HepG2 (cell line): ENCODE results near the gene FAAP20. TPM values are rescaled to one million over a fixed set of nuclear protein-coding genes. Genes with fewer than 3 reads are reported as not detected.
A peak's percentile ranks its signal among the peaks of the same experiment; 100 is the strongest.

Source experiments
- GATAD1 ChIP-seq: IDR thresholded peaks from 2 replicates; pipeline ENCODE4 v1.6.1; 2016; ENCODE audit warnings: missing genetic modification reagents, missing compliant biosample characterization
- HOXA7 ChIP-seq: sonication (generic); formaldehyde crosslinking; IDR thresholded peaks from 2 replicates; pipeline ENCODE4 v1.8.1; 2022; ENCODE audit warnings: mild to moderate bottlenecking, missing genetic modification reagents, moderate library complexity
- KDM4B ChIP-seq: sonication (generic); formaldehyde crosslinking; IDR thresholded peaks from 2 replicates; pipeline ENCODE4 v1.4.0; 2020; ENCODE audit warnings: missing genetic modification reagents
- PRDM15 ChIP-seq: sonication (generic); formaldehyde crosslinking; IDR thresholded peaks from 2 replicates; pipeline ENCODE4 v1.4.0; 2020; ENCODE audit warnings: missing genetic modification reagents
- SMARCE1 ChIP-seq: fragments of 450-650 bp; IDR thresholded peaks from 2 replicates; pipeline ENCODE4 v1.6.1; 2017; ENCODE audit warnings: borderline replicate concordance
- ZFP1 ChIP-seq: IDR thresholded peaks from 2 replicates; pipeline ENCODE4 v1.6.1; 2016
- ZFY ChIP-seq: sonication (generic); formaldehyde crosslinking; IDR thresholded peaks from 2 replicates; pipeline ENCODE4 v1.4.0; 2020; ENCODE audit warnings: missing genetic modification reagents
- polyA plus RNA-seq, 8 experiments: library from polyadenylated mRNA; depleted of rRNA in 3 of 8; stranded (reverse) in 7 of 8; unstranded in 1 of 8; fragments of >200 nt; fragmentation: Illumina TruSeq in 4 of 8; extraction: Trizol in 4 of 8; gene quantifications; 2 replicates each; pipeline versions ENCODE4 v1.2.1 to v1.2.3, GENCODE V29; 2011 to 2016; ENCODE audit warnings: low read depth in 4 of 8, missing spikeins in 1 of 8, mixed read lengths in 1 of 8; ENCODE audit not compliant: insufficient read depth in 1 of 8
- total RNA-seq, 5 experiments: library from RNA; depleted of rRNA; stranded (reverse); fragments of >200 nt; fragmentation: Illumina TruSeq; extraction: Trizol; gene quantifications; 2 replicates each; pipeline ENCODE4 v1.2.3, GENCODE V29; 2016; ENCODE audit warnings: low read depth in 1 of 5
- TF ChIP-seq, protein P1 (sequence below): sonication (generic); formaldehyde crosslinking; IDR thresholded peaks from 2 replicates; pipeline ENCODE4 v1.4.0; 2020; ENCODE audit warnings: mild to moderate bottlenecking, missing genetic modification reagents
- TF ChIP-seq, protein P2 (sequence below): sonication (generic); formaldehyde crosslinking; IDR thresholded peaks from 2 replicates; pipeline ENCODE4 v1.4.0; 2020; ENCODE audit warnings: mild to moderate bottlenecking, low read depth, missing genetic modification reagents

The FAAP20 gene
- total and polyA plus RNA-seq, 2 of the 13 experiments (the other 11 are each of a cell fraction or from before 2014, with no cell fraction given) = 9.6 to 10.8 TPM

DNA sequence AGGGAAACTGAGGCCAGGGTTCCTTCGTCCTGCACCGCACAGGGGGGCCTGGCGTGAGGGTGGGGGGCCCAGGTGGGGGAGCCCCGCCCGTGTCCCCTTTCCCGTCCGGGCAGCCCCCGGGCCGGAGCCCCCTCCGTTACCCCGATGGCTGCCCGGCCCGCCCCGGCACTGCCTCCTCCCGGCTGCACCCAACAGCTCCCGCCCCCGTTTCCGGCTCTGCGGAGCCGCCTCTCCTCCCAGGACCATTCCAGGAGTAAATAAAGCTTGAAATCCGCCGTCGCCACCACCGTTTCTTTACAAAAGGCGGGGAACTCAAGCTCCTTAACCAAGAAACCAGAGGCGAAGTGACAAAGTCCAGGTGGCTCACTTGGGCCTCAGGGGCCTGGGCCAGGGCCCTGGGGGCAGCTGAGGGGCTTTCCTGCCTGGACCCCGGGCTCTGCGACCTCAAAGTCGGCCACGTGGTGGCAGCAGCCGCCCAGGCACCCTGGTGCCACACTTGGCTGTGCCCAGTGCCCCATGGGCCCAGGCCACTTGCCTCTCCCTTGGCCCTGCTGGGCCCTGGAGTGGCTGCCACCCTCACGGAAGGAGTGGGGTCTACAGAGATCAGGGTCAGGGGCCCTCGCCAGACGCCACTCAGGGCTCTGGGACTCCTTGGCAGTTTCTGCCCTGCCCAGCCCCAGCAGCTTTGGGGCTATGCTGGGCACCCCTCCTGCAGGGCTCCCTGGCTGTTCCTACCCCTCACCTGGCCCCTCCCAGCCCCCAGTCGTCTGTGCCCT is 514 bp upstream of the FAAP20 start (continued):
- TF ChIP-seq, protein P1, sequence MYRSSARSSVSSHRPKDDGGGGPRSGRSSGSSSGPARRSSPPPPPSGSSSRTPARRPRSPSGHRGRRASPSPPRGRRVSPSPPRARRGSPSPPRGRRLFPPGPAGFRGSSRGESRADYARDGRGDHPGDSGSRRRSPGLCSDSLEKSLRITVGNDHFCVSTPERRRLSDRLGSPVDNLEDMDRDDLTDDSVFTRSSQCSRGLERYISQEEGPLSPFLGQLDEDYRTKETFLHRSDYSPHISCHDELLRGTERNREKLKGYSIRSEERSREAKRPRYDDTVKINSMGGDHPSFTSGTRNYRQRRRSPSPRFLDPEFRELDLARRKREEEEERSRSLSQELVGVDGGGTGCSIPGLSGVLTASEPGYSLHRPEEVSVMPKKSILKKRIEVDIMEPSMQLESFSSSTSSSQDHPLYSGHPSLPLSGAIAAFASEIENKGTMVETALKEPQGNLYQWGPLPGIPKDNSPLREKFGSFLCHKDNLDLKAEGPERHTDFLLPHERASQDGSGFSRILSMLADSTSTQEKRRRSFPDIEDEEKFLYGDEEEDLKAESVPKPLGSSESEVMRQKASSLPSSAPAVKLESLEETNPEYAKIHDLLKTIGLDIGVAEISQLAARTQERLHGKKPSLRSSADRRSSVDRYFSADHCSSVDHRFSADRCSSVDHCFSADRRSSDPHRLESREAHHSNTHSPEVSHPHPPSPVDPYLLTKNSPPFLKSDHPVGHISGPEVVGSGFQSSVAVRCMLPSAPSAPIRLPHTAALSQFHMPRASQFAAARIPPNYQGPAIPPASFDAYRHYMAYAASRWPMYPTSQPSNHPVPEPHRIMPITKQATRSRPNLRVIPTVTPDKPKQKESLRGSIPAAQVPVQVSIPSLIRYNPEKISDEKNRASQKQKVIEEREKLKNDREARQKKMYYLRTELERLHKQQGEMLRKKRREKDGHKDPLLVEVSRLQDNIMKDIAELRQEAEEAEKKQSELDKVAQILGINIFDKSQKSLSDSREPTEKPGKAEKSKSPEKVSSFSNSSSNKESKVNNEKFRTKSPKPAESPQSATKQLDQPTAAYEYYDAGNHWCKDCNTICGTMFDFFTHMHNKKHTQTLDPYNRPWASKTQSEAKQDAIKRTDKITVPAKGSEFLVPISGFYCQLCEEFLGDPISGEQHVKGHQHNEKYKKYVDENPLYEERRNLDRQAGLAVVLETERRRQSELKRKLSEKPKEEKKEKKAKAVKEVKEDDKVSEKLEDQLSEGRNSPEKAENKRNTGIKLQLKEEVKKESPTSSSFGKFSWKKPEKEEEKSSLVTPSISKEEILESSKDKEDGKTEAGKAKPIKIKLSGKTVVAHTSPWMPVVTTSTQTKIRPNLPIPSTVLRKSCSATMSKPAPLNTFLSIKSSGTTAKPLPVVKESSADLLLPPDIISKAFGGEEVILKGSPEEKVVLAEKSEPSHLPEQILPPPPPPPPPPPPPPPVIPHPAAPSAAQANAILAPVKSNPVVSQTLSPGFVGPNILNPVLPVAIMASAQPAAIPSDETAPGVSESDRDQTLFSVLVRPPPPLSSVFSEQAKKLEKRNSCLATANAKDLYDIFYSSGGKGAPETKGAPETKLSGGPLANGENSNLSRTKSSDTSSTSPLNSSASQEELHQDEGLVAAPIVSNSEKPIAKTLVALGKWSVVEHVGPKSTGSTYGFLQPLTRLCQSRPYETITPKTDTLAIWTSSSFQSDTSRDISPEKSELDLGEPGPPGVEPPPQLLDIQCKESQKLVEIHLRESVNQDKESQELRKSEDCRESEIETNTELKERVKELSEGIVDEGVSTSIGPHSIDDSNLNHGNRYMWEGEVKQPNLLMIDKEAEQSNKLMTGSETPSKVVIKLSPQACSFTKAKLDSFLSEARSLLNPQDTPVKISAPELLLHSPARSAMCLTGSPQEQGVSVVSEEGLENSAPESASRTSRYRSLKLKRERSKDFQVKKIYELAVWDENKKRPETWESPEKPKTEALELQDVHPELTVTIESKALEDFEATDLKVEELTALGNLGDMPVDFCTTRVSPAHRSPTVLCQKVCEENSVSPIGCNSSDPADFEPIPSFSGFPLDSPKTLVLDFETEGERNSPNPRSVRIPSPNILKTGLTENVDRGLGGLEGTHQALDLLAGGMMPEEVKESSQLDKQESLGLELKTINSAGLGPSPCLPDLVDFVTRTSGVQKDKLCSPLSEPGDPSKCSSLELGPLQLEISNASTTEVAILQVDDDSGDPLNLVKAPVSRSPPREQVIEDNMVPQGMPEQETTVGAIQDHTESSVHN (CRISPR knock-in tag) = no peak
- TF ChIP-seq SMARCE1 (no peak), GATAD1 (CRISPR knock-in tag) (peak; percentile 85), PRDM15 (peak; percentile 27; the same call in 1 of the 2 replicates), HOXA7 (CRISPR knock-in tag) (no peak), ZFY (CRISPR knock-in tag) (peak; percentile 68), ZFP1 (CRISPR knock-in tag) (0 out of 2 replicates have a peak, but pooled peaks have one; percentile 21), KDM4B (CRISPR knock-in tag) (no peak; the same call in 1 of the 2 replicates)
- TF ChIP-seq, protein P2, sequence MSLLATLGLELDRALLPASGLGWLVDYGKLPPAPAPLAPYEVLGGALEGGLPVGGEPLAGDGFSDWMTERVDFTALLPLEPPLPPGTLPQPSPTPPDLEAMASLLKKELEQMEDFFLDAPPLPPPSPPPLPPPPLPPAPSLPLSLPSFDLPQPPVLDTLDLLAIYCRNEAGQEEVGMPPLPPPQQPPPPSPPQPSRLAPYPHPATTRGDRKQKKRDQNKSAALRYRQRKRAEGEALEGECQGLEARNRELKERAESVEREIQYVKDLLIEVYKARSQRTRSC = 0 out of 2 replicates have a peak, but pooled peaks have one; percentile 57
